ENCODE results near the gene AKR1D1. TPM values are rescaled to one million over a fixed set of nuclear protein-coding genes. Genes with fewer than 3 reads are reported as not detected.
"Not testable (repeated sequence)": the region's sequence is repeated elsewhere in the genome, so short reads cannot be mapped to it uniquely, and the experiment has no call there.

AKR1D1 gene
- total RNA-seq, 1 donor from 2014 or later, result not detected

DNA sequence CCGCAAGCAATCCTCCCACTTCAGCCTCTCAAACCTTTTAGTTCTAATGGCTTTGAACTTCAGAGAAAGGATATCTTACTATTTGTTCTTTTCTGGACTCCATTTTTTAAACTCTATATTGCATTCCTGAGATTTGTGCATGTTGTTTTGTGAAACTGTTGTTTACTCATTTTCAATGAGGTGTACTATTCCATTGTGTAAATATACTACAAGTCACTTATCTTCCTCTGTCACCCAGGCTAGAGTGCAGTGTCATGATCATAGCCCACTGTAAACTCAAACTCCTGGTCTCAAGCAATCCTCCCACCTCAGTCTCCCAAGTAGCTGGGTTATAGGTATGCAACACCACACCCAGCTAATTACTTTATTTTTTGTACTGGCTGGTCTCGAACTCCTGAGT is 31.4 kb upstream of the AKR1D1 start:
- TF ChIP-seq CTCF (IDR thresholded peaks at IDR 0.05) (no peak), EZH2 (IDR thresholded peaks at IDR 0.05) (no peak), EZH2phosphoT487 (IDR thresholded peaks at IDR 0.05) (no peak)
- H3K27me3 Mint-ChIP-seq (ENCODE audit: insufficient read depth, low read depth), result peaks cover 3% of the 10 kb centered on the region
- H3K4me3 ChIP-seq, result no peak overlapping the region
- no peaks in the 10 kb centered on the region for H3K4me1 ChIP-seq
- no peak overlapping the region for H3K27ac Mint-ChIP-seq
- no peak overlapping the region for H3K9ac ChIP-seq
- H3F3A ChIP-seq (ENCODE audit: low read depth), result no peaks in the 10 kb centered on the region
- no peak overlapping the region for H2AFZ ChIP-seq (replicated peaks)
- H4K20me1 ChIP-seq (ENCODE audit: low read depth), result no peaks in the 10 kb centered on the region
- H3K36me3 ChIP-seq, result no peaks in the 10 kb centered on the region
- no peak for DNase-seq (ENCODE audit: low spot score)
- peaks cover 1% of the 10 kb centered on the region for H3K36me3 Mint-ChIP-seq
- peaks cover 13% of the 10 kb centered on the region for H3K9me3 Mint-ChIP-seq
- no peak overlapping the region for H3K4me2 ChIP-seq
- no peaks in the 10 kb centered on the region for H3K27me3 ChIP-seq
- no peaks in the 10 kb centered on the region for H3K79me2 ChIP-seq (ENCODE audit: low read depth)
- H3K4me3 Mint-ChIP-seq, result no peak overlapping the region
- H3K4me1 Mint-ChIP-seq, result peaks cover 15% of the 10 kb centered on the region
- H3K27ac ChIP-seq, result no peak overlapping the region
- peaks cover 4% of the 10 kb centered on the region for H3K9me3 ChIP-seq (ENCODE audit: low read depth)

GRCh38 chr7:138047907-138048306 is 28.4 kb upstream of the AKR1D1 start:
- no peak overlapping the region for H3K4me3 Mint-ChIP-seq
- H3K36me3 Mint-ChIP-seq, result peaks cover 3% of the 10 kb centered on the region

GRCh38 chr7:138049505-138050116 is 26.6 kb upstream of the AKR1D1 start:
- no peak overlapping the region for H3K4me2 ChIP-seq
- TF ChIP-seq EZH2phosphoT487 (IDR thresholded peaks at IDR 0.05) (no peak), CTCF (IDR thresholded peaks at IDR 0.05) (no peak), EZH2 (IDR thresholded peaks at IDR 0.05) (no peak)
- Mint-ChIP-seq H3K9me3 (peaks cover 2% of the 10 kb centered on the region), H3K27me3 (ENCODE audit: insufficient read depth, low read depth) (peaks cover 4% of the 10 kb centered on the region), H3K36me3 (peaks cover 2% of the 10 kb centered on the region), H3K4me3 (no peak overlapping the region), H3K4me1 (peaks cover 15% of the 10 kb centered on the region), H3K27ac (no peak overlapping the region)
- H3K79me2 ChIP-seq (ENCODE audit: low read depth), result no peaks in the 10 kb centered on the region
- no peaks in the 10 kb centered on the region for H3K9me3 ChIP-seq (ENCODE audit: low read depth)
- H3K36me3 ChIP-seq, result no peaks in the 10 kb centered on the region
- no peak overlapping the region for H3K9ac ChIP-seq
- no peak overlapping the region for H3K27ac ChIP-seq
- no peak for DNase-seq (ENCODE audit: low spot score)
- no peaks in the 10 kb centered on the region for H3K27me3 ChIP-seq
- H3F3A ChIP-seq (ENCODE audit: low read depth), result no peaks in the 10 kb centered on the region
- no peaks in the 10 kb centered on the region for H4K20me1 ChIP-seq (ENCODE audit: low read depth)
- no peak overlapping the region for H2AFZ ChIP-seq (replicated peaks)
- no peak overlapping the region for H3K4me3 ChIP-seq
- H3K4me1 ChIP-seq, result no peaks in the 10 kb centered on the region

More at GRCh38 chr7:138047907-138048306, 28.4 kb upstream of the AKR1D1 start:
- no peak overlapping the region for H3K4me3 ChIP-seq
- Mint-ChIP-seq H3K9me3 (peaks cover 2% of the 10 kb centered on the region), H3K4me1 (peaks cover 15% of the 10 kb centered on the region), H3K27ac (no peak overlapping the region), H3K27me3 (ENCODE audit: insufficient read depth, low read depth) (peaks cover 4% of the 10 kb centered on the region)
- H3K27ac ChIP-seq, result no peak overlapping the region
- H3K79me2 ChIP-seq (ENCODE audit: low read depth), result no peaks in the 10 kb centered on the region
- H3K36me3 ChIP-seq, result no peaks in the 10 kb centered on the region
- no peak overlapping the region for H3K4me2 ChIP-seq
- no peak for DNase-seq (ENCODE audit: low spot score)
- H3K4me1 ChIP-seq, result no peaks in the 10 kb centered on the region
- H3K9me3 ChIP-seq (ENCODE audit: low read depth), result no peaks in the 10 kb centered on the region
- H2AFZ ChIP-seq (replicated peaks), result no peak overlapping the region
- TF ChIP-seq EZH2phosphoT487 (IDR thresholded peaks at IDR 0.05) (no peak), EZH2 (IDR thresholded peaks at IDR 0.05) (no peak), CTCF (IDR thresholded peaks at IDR 0.05) (no peak)
- no peaks in the 10 kb centered on the region for H4K20me1 ChIP-seq (ENCODE audit: low read depth)
- no peak overlapping the region for H3K9ac ChIP-seq
- no peaks in the 10 kb centered on the region for H3F3A ChIP-seq (ENCODE audit: low read depth)
- H3K27me3 ChIP-seq, result no peaks in the 10 kb centered on the region

DNA sequence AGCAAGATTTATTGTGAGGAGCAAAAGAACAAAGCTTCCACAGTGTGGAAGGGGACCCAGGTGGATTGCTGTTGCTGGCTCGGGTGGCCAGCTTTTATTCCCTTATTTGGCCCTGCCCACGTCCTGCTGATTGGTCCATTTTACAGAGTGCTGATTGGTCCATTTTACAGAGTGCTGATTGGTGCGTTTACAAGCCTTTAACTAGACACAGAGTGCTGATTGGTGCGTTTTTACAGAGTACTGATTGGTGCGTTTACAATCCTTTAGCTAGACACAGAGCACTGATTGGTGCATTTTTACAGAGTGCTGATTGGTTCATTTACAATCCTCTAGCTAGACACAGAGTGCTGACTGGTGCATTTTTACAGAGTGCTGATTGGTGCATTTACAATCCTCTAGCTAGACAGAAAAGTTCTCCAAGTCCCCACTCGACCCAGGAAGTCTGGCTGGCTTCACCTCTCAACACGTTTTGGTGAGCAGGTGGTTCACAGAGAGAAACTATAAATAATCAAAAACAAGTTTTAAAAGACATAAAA is 24.5 kb upstream of the AKR1D1 start:
- H4K20me1 ChIP-seq (ENCODE audit: low read depth); H3F3A ChIP-seq (ENCODE audit: low read depth); H3K79me2 ChIP-seq (ENCODE audit: low read depth); DNase-seq (ENCODE audit: low spot score); H2AFZ ChIP-seq (replicated peaks); H3K27ac Mint-ChIP-seq; H3K27me3 ChIP-seq; H3K27ac ChIP-seq; H3K9me3 Mint-ChIP-seq; H3K4me3 Mint-ChIP-seq; H3K9ac ChIP-seq; H3K36me3 ChIP-seq; H3K9me3 ChIP-seq (ENCODE audit: low read depth); H3K27me3 Mint-ChIP-seq (ENCODE audit: insufficient read depth, low read depth); H3K4me2 ChIP-seq; H3K36me3 Mint-ChIP-seq; H3K4me3 ChIP-seq; H3K4me1 ChIP-seq: not testable (repeated sequence)
- peaks cover 15% of the 10 kb centered on the region for H3K4me1 Mint-ChIP-seq

Measured in neural progenitor cell (in vitro differentiated cells).